HepG2 (cell line): Measurements from ENCODE around the gene CNPPD1. TPM values are rescaled to one million over a fixed set of nuclear protein-coding genes. Genes with fewer than 3 reads are reported as not detected.

Experiments
- GABPA ChIP-seq, 2 experiments: IDR thresholded peaks; 2 replicates each; pipeline ENCODE4 v1.6.1; 2011 to 2016; ENCODE audit warnings: low read depth in 2 of 2, low read length in 1 of 2, missing biosample characterization in 1 of 2, missing genetic modification characterization in 1 of 2
- NFIB ChIP-seq: sonication (generic); formaldehyde crosslinking; IDR thresholded peaks from 2 replicates; pipeline ENCODE4 v1.9.0; 2021; ENCODE audit warnings: missing genetic modification reagents, mild to moderate bottlenecking, borderline replicate concordance
- NFYC ChIP-seq: IDR thresholded peaks from 2 replicates; pipeline ENCODE4 v1.6.1; 2016; ENCODE audit warnings: missing genetic modification reagents, missing compliant biosample characterization
- TOE1 ChIP-seq: sonication (generic); formaldehyde crosslinking; IDR thresholded peaks from 2 replicates; pipeline ENCODE4 v1.4.0; 2020; ENCODE audit warnings: mild to moderate bottlenecking, missing genetic modification reagents
- ZNF296 ChIP-seq: sonication (generic); formaldehyde crosslinking; conservative IDR thresholded peaks from 2 replicates; pipeline ENCODE4 v1.5.0; 2020; ENCODE audit warnings: mild to moderate bottlenecking, missing genetic modification reagents
- ZNF33A ChIP-seq: sonication (generic); formaldehyde crosslinking; IDR thresholded peaks from 2 replicates; pipeline ENCODE4 v1.5.1; 2020; ENCODE audit warnings: missing genetic modification reagents, mild to moderate bottlenecking, moderate library complexity, borderline replicate concordance
- ZNF546 ChIP-seq: sonication (generic); formaldehyde crosslinking; conservative IDR thresholded peaks from 2 replicates; pipeline ENCODE4 v1.8.1; 2023; ENCODE audit warnings: mild to moderate bottlenecking, missing genetic modification reagents
- ZNF607 ChIP-seq: sonication (generic); formaldehyde crosslinking; IDR thresholded peaks from 2 replicates; pipeline ENCODE4 v1.5.1; 2020; ENCODE audit warnings: missing genetic modification reagents, mild to moderate bottlenecking, borderline replicate concordance
- ZNF660 ChIP-seq: sonication (generic); formaldehyde crosslinking; IDR thresholded peaks from 2 replicates; pipeline ENCODE4 v1.5.1; 2020; ENCODE audit warnings: mild to moderate bottlenecking, low read depth, missing genetic modification reagents, borderline replicate concordance
- ZZZ3 ChIP-seq: sonication (generic); formaldehyde crosslinking; IDR thresholded peaks from 2 replicates; pipeline ENCODE4 v1.4.0; 2020; ENCODE audit warnings: missing genetic modification reagents, mild to moderate bottlenecking, borderline replicate concordance
- polyA plus RNA-seq, 8 experiments: library from polyadenylated mRNA; depleted of rRNA in 3 of 8; stranded (reverse) in 7 of 8; unstranded in 1 of 8; fragments of >200 nt; fragmentation: Illumina TruSeq in 4 of 8; extraction: Trizol in 4 of 8; gene quantifications; 2 replicates each; pipeline versions ENCODE4 v1.2.1 to v1.2.3, GENCODE V29; 2011 to 2016; ENCODE audit warnings: low read depth in 4 of 8, missing spikeins in 1 of 8, mixed read lengths in 1 of 8; ENCODE audit not compliant: insufficient read depth in 1 of 8
- total RNA-seq, 5 experiments: library from RNA; depleted of rRNA; stranded (reverse); fragments of >200 nt; fragmentation: Illumina TruSeq; extraction: Trizol; gene quantifications; 2 replicates each; pipeline ENCODE4 v1.2.3, GENCODE V29; 2016; ENCODE audit warnings: low read depth in 1 of 5
- TF ChIP-seq, protein P1 (sequence below), 2 experiments: IDR thresholded peaks; 2 replicates each; pipeline ENCODE4 v1.6.1; 2011 to 2012; ENCODE audit warnings: low read length in 2 of 2, borderline replicate concordance in 1 of 2, low read depth in 1 of 2, mild to moderate bottlenecking in 1 of 2, moderate library complexity in 1 of 2
- TF ChIP-seq, protein P2 (sequence below): sonication (generic); formaldehyde crosslinking; IDR thresholded peaks from 2 replicates; pipeline ENCODE4 v1.5.0; 2020; ENCODE audit warnings: missing genetic modification reagents, mild to moderate bottlenecking, borderline replicate concordance

Gene CNPPD1
- total and polyA plus RNA-seq, 2 of the 13 experiments (the other 11 are each of a cell fraction or from before 2014, with no cell fraction given) = 35.5 to 49.4 TPM

DNA sequence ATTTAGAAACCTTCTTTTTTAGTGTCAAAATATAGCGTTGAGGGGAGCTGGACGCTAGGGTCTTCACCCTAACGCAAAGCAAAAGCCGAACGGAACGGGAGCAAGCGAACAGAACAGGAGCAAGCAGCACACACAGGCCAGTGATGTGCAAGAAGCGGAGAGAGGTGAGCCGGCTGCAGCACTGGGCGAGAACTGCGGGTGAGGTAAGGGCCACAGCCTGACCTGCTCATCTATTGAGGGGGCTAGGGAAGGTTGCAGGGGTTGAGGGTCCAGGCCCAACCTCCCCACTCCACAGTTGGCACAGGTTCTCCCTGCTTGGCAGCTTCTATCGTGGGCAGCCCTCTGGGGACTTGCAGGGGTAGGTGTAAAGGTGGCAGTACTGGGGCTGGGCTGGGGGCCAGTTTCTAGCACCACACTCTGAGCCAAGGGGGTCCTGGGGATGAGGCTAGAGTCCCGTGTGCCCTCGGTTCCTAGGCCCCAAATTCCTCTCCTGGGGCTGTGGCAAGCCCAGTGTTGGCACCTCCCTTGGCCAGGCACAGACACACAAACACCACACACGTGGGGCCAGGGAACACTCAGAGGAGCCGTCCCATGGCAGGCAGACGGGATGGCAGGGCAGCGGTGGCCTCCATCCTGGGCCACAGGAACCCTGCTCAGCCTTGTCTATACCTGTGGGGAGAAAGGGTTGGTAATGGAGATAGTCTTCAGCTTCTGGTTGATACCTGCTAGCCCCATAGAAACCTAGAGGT, 43.2 kb upstream of the CNPPD1 start (continued):
- TF ChIP-seq, protein P1, sequence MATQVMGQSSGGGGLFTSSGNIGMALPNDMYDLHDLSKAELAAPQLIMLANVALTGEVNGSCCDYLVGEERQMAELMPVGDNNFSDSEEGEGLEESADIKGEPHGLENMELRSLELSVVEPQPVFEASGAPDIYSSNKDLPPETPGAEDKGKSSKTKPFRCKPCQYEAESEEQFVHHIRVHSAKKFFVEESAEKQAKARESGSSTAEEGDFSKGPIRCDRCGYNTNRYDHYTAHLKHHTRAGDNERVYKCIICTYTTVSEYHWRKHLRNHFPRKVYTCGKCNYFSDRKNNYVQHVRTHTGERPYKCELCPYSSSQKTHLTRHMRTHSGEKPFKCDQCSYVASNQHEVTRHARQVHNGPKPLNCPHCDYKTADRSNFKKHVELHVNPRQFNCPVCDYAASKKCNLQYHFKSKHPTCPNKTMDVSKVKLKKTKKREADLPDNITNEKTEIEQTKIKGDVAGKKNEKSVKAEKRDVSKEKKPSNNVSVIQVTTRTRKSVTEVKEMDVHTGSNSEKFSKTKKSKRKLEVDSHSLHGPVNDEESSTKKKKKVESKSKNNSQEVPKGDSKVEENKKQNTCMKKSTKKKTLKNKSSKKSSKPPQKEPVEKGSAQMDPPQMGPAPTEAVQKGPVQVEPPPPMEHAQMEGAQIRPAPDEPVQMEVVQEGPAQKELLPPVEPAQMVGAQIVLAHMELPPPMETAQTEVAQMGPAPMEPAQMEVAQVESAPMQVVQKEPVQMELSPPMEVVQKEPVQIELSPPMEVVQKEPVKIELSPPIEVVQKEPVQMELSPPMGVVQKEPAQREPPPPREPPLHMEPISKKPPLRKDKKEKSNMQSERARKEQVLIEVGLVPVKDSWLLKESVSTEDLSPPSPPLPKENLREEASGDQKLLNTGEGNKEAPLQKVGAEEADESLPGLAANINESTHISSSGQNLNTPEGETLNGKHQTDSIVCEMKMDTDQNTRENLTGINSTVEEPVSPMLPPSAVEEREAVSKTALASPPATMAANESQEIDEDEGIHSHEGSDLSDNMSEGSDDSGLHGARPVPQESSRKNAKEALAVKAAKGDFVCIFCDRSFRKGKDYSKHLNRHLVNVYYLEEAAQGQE (IDR thresholded peaks at IDR 0.05; ENCODE audit: borderline replicate concordance in 1 of 2, low read depth in 1 of 2, low read length in 2 of 2) = no peak
- TF ChIP-seq, protein P2, sequence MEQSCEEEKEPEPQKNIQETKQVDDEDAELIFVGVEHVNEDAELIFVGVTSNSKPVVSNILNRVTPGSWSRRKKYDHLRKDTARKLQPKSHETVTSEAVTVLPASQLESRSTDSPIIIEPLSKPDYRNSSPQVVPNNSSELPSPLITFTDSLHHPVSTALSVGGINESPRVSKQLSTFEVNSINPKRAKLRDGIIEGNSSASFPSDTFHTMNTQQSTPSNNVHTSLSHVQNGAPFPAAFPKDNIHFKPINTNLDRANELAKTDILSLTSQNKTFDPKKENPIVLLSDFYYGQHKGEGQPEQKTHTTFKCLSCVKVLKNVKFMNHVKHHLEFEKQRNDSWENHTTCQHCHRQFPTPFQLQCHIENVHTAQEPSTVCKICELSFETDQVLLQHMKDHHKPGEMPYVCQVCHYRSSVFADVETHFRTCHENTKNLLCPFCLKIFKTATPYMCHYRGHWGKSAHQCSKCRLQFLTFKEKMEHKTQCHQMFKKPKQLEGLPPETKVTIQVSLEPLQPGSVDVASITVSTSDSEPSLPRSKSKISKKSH (CRISPR knock-in tag) = 0 out of 2 replicates have a peak, but pooled peaks have one; percentile 15
- TF ChIP-seq ZZZ3 (no peak), ZNF296 (CRISPR knock-in tag) (no peak), GABPA (IDR thresholded peaks at IDR 0.05; ENCODE audit: low read depth, low read length) (no peak), GABPA (CRISPR knock-in tag; IDR thresholded peaks at IDR 0.05; ENCODE audit: low read depth) (no peak), NFYC (CRISPR knock-in tag) (no peak), ZNF546 (CRISPR knock-in tag) (no peak), ZNF607 (CRISPR knock-in tag) (no peak), ZNF660 (CRISPR knock-in tag) (no peak), TOE1 (CRISPR knock-in tag) (no peak), NFIB (0 out of 2 replicates have a peak, but pooled peaks have one; percentile 49), ZNF33A (CRISPR knock-in tag) (no peak)
